ENCODE measurements around the gene SPAG8.

GRCh38 chr9:35790385-35791296 is 21.4 kb downstream of the SPAG8 start:
- TF ChIP-seq CTCF (IDR thresholded peaks at IDR 0.05) (peak; percentile 73 to 88 (median 80)), POLR2A (IDR thresholded peaks at IDR 0.05) (no peak)

All from right lobe of liver (tissue), 4 donors.